Stimulated activated CD4-positive, alpha-beta T cell treated with anti-CD3 and anti-CD28 coated beads, TNF-alpha, amount 100 ng/mL, for 24 hours (primary cell): ENCODE results near the gene RPA1.

Experiments
- DNase-seq, 3 experiments: peaks; one replicate each; pipeline ENCODE4 v3.0.0-alpha.2; 2020; ENCODE audit warnings: low read depth in 3 of 3

RPA1 gene

GRCh38 chr17:1941272-1942065 lies 111.7 kb downstream of the RPA1 start:
- DNase-seq: no peak

- no peak for DNase-seq
Measured at GRCh38 chr17:1942066-1942365, 112.2 kb downstream of the RPA1 start.

DNA sequence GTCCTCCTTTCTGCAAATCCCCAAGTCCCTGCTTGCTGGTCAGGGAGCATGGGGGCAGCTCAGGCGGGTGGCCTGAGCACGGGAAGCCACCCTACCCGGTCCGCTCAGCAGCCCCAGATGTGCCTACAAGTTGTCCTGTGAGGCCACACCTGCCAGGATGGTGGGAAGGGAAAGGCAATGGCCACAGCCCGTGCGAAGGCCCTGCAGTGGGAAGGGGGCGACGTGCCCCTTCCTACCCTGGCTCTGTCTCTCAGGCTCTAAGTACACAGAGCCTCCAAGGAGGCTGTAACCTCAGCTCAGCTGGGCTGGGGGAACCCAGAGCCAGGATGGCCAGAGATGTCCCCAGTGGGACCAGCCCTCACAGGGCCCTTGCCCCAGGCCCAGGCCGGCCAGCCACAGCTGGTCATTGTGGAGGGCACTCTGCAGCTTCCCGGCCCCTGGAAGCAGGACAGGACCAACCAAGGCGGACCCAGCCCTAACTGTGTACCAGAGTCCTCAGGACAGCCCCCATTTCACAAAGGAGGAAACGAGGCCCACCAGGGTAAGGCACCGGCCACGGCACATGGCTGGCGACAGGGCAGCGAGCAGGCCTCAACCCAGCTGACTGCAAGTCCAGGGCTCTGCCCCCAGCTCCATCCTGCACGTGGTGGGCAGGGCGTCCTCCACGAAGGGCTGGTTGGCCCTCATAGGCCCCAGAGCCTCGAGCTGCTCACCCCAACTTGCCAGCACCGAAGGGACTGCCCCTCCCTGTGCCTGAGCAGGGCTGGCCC lies 113.0 kb downstream of the RPA1 start:
- no peak for DNase-seq

GRCh38 chr17:1943436-1943831 lies 113.6 kb downstream of the RPA1 start:
- DNase-seq: no peak

GRCh38 chr17:1945621-1946020 lies 115.8 kb downstream of the RPA1 start:
- no peak for DNase-seq

DNA sequence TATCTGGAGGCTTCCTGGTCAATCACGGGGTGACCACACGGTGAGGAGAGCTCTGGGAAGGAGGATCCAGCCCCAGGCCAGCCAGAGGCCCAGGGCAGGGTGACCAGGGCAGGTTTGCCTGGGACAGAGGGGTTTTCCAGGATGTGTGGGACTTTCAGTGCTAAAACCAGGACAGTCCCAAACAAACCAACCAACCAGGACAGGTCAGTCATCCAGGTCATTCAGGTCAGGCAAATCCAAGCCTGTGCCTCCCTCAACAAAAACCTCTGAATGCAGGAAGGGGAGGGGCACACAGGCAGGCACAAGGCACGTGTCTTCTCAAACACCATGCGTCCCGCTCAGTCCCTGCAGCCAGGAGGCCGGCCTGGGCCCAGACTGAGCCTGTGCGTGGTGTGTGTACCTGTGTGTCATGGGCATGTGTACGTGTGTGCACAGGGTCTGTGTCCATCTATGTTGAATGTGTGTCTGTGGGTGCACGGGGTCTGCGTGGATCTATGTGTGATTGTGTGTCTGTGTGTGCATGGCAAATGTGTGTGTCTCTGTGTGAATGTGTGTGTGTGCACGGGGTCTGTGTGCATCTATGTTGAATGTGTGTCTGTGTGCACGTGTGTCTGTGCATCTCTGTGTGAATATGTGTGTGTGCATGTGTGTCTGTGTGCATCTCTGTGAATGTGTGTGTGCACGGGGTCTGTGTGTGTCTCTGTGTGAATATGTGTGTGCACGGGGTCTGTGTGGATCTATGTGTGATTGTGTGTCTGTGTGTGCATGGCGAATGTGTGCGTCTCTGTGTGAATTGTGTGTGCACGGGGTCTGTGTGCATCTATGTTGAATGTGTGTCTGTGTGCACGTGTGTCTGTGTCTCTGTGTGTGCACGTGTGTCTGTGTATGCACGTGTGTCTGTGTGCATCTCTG lies 116.5 kb downstream of the RPA1 start:
- DNase-seq: no peak

DNA sequence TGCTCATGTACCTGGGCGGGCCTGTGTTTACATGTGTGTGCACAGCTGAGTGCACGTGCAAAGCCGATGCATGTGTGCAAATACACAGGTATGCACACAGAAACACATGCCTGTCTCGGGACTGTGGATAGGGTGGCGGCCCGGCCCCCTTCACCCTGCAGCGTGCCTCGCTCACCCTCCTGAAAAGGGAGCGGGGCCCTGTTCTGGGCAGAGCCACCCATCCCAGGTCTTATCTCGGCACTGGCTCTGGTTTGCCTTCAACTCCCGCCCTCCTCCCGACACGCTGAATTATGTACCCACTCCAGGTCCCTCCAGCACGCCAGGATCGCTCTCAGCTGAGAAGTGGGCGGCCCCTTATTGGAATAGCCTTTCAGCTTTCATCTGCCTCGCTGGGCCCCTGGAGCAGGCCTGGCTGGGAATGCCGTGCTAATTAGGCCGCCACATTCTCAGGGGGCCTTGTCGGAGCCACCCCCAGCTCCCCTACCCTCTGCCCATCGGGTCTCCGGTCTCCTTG lies 117.5 kb downstream of the RPA1 start:
- no peak for DNase-seq

GRCh38 chr17:1947743-1948516 lies 118.1 kb downstream of the RPA1 start:
- DNase-seq: no peak

GRCh38 chr17:1948517-1948825 lies 118.7 kb downstream of the RPA1 start:
- no peak for DNase-seq
